OCI-LY3 (cell line): ENCODE results near the gene PSKH1.

Experiments used
- EZH2phosphoT487 ChIP-seq: fragments of 200-600 bp; shearing (Covaris generic); IDR thresholded peaks from 2 replicates; pipeline ENCODE4 v1.6.1; 2018; ENCODE audit warnings: antibody characterized with exemption, mixed run types, low read depth
- TF ChIP-seq, protein P1 (sequence below): fragments of 200-600, 300-600 bp; sonication (generic); IDR thresholded peaks from 2 replicates; pipeline ENCODE4 v1.5.1; 2014; ENCODE audit warnings: antibody characterized with exemption, low read length, low read depth

DNA sequence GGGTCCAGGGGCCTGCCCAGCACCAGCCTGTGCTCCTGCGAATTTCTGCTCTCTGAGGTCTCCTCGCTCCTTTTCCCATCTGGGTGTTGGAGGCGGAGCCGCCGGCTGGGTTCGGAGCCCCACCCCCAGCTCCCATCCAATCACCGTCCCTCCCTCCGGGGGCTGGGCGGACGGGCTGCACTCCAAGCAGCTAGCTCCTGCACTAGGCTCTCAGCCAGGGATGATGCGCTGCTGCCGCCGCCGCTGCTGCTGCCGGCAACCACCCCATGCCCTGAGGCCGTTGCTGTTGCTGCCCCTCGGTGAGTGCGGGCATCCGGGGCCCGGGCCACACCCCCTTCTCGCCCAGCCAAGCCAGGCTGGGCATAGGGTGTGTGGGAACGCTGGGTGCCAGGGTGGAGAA is 8.4 kb upstream of the PSKH1 start, which contains the start of gene NRN1L:
- TF ChIP-seq, protein P1, sequence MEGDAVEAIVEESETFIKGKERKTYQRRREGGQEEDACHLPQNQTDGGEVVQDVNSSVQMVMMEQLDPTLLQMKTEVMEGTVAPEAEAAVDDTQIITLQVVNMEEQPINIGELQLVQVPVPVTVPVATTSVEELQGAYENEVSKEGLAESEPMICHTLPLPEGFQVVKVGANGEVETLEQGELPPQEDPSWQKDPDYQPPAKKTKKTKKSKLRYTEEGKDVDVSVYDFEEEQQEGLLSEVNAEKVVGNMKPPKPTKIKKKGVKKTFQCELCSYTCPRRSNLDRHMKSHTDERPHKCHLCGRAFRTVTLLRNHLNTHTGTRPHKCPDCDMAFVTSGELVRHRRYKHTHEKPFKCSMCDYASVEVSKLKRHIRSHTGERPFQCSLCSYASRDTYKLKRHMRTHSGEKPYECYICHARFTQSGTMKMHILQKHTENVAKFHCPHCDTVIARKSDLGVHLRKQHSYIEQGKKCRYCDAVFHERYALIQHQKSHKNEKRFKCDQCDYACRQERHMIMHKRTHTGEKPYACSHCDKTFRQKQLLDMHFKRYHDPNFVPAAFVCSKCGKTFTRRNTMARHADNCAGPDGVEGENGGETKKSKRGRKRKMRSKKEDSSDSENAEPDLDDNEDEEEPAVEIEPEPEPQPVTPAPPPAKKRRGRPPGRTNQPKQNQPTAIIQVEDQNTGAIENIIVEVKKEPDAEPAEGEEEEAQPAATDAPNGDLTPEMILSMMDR = no peak
- TF ChIP-seq EZH2phosphoT487 = no peak
